NCI-H1092 (cell line): Measurements from ENCODE around the gene FBXO42.

ENCODE experiments used
- DNase-seq: peaks from one replicate; lab custom pipeline; 2025; lab: John Stamatoyannopoulos, UW

FBXO42 gene

DNA sequence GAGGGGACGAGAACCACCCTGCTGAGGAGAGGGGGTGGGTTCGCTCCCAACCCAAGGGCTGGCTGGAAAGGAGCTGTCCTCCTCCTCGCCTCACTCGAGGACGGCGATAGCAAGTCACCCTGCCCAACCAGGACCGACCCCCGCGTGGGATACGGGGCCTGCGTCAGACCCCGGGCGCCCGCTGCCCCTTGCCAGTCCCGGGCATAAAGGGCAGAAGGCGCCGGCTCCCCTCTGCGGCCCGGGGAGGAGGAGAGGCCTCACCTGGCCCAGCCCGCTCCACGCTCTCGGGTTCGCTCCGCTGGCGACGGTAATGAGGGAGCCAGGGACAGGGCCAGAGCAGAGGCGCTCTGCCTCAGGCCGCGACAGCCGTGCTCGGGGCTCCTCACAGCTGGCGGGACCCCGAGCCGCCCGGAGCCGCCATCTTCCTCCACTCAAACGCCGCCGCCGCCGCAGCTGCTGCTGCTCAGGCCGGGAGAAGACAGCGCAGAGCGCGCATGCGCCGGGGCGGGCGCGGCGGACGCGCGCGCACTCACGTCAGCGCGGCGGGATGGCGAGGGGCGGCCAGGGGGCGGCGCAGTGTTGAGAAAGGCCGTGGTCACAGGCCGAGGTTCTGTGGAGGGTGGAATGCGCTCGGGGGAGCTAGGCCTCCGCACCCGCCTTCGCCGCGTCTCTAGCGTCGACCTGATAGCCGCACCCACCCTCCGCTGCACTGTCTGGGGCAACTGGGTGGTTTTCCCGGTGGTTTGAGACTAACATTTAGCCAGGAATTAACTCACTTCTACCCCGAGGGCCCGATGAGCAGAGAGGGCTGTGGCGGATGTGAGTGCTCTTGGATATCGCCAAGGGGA is at the start of gene FBXO42:
Gene FBXO42, minus strand, starts transcription at position 487 of the 848 bp plus-strand sequence. CDS start 37,062 bp downstream, outside the sequence.
- peak; percentile 91 for DNase-seq

DNA sequence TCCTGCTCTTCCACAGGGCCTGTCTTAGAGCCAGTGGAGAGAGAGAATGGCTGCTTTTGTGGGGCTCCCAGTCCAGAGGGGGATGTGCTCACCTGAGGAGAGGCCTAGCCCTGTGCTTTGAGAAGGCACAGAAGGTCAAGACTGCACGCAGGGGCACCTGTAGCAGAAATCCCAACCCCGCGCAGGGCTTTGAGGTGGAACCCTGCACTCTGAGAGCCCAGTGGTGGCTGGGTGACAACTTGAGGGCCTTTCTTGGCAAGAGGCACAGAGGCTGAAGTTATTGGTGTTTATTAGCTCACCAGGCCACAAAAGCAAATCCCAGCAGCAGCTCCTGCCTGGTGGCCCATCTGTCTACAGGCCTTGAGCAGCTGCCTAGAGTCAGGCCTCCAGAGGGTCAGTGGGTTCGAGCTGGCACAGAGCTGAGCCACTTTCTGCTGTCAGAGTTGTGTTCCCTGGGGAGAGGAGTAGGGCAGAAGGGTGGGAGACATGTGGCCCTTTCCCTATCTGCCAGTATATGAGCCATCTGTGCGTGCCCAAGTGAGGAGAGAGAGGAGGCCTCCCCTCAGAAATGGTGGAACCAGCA is 46.2 kb upstream of the FBXO42 start:
- no peak for DNase-seq

DNA sequence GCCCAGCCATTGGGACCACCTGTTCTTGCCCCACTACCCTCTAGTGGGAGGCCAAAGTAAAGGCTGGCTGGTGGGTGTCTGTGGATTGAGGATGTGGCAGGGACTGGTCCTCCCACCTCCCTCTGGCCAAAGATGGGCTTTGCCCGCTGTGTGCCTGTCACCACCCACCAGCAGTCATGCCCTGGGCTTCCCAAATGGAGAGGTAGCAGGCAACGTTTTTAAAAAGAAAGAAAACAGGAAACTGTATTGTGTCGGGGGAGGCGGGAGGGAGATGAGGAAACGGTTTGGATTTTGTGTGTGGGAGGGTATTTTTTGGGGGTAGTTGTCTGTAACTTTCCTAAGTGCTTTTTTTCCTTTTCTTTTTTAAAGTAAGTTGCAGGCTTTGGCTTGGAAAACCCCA is 44.8 kb upstream of the FBXO42 start:
- DNase-seq: no peak

DNA sequence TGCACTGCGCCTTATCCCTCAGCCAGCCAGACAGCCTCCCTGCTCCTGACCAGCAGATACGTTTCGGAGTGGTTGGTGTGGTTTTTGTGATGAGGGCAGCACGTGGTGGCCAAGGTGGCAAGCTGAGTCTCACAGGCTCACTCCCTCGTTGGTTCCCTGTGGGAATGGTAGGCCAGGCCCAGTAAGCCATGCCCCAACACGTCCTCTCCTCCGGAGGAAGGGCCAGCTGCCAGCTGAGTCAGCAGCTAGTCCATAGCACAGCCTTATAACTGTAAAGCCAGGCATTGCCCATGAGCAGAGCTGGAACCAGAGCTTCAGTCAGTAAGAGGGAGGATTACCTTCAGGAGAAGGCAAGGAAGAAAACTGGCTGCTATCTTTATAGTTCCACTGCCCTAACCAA is 44.3 kb upstream of the FBXO42 start:
- no peak for DNase-seq

DNA sequence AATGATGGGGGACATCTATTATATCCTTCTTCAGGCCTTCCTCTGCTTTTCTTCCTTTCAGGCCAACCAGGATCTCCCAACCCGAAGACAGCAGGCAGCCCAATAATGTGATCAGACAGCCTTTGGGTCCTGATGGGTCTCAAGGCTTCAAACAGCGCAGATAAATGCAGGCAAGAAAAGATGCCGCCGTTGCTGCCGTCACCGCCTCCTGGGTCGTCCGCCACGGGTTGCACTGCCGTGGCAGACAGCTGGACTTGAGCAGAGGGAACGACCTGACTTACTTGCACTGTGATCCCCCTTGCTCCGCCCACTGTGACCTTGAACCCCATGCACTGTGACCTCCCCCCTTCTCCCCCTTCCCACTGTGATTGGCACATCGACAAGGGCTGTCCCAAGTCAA is 42.7 kb upstream of the FBXO42 start:
- DNase-seq: no peak

DNA sequence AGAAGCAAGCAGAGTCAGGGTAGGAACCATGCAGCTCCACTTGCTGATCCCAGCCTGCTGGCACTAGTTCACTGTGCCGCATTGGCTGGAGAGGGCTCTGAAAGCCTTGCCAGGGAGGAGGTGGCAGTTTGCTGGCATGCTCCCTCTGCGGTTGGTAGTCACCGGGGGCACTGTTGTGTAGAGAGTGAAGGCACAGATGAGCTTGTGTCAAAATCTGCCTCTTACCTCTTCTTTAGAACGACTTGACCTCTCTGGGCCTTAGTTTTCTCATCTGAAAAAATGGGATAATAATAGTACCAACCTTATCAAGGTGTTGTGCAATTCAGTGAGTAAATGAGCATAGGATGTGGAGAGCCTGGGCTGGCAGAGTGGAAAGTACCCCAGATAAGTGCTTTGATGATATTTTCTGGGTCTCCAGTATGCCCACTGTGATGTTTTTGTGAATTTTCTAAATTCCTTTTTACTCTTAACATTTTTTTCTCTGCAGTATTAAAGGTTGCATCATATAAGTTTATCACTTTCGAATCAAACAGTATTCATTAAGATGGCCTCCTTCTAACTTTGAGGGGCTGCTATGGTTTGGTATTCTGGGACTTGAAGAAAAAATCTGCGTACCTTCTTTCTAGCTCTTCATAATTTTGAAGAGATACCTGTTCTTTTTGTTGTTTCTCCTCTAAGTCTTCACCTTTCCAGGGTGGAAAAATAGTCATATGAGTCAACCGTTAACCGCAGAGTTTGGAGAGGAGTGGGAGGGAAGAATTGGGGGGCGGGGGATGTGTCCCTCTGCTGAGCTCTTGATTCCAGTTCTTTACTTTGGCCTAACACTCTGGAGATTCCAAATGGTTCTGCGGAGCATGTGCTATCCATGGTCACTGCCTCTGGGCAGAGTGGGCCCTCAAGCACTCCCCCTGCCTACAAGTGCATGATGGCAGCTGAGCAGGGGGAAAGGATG is 41.6 kb upstream of the FBXO42 start:
- DNase-seq: no peak

DNA sequence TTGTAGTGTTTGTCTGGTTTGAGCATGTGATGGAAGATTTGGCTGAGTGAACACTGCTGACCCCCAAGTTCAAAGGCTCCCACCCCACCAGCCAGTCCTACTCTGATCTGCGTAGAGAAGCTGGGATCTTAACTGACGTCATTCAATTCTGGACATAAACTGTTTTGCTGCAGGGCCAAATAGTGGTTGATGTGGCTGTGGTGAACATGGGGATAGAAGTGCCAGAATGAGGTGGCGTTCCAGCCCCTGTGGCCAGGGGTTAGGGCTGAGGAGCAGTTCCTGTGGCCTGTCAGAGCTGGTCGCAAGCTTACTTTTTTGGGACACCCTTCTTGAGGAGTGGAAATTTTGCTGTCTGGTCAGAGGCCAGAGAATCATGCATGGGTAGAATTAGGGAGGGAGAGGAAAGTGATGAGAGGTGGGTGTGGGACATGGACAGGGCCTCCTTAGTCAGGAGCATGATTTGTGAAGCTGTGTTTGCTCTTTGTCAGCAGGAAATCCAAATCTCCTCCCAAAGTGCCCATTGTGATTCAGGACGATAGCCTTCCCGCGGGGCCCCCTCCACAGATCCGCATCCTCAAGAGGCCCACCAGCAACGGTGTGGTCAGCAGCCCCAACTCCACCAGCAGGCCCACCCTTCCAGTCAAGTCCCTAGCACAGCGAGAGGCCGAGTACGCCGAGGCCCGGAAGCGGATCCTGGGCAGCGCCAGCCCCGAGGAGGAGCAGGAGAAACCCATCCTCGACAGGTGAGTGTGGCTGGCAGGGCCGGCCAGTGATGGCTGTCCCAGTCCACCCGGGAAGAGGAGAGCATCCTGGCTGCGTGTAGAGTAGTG is 40.7 kb upstream of the FBXO42 start:
- no peak for DNase-seq

DNA sequence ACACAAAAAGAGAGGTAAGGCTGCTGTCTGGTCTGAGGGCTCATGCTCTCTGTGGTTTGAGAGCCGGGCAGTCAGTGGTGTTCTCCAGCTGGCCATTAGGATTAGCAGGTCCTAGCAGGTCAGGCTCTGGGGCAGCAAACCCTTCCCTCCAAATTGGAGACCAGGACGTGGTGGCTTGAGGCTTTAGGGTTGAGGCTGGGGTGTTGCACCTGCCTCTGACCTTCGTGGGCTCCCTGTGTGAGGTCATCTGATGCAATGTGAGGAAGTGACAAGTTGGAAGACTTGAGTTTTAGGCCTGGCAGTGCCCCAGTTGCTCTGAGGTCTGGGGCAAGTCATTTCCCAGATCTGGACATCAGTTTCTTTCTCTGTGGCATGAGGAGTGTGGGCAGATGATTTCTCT is 39.1 kb upstream of the FBXO42 start:
- DNase-seq: no peak

DNA sequence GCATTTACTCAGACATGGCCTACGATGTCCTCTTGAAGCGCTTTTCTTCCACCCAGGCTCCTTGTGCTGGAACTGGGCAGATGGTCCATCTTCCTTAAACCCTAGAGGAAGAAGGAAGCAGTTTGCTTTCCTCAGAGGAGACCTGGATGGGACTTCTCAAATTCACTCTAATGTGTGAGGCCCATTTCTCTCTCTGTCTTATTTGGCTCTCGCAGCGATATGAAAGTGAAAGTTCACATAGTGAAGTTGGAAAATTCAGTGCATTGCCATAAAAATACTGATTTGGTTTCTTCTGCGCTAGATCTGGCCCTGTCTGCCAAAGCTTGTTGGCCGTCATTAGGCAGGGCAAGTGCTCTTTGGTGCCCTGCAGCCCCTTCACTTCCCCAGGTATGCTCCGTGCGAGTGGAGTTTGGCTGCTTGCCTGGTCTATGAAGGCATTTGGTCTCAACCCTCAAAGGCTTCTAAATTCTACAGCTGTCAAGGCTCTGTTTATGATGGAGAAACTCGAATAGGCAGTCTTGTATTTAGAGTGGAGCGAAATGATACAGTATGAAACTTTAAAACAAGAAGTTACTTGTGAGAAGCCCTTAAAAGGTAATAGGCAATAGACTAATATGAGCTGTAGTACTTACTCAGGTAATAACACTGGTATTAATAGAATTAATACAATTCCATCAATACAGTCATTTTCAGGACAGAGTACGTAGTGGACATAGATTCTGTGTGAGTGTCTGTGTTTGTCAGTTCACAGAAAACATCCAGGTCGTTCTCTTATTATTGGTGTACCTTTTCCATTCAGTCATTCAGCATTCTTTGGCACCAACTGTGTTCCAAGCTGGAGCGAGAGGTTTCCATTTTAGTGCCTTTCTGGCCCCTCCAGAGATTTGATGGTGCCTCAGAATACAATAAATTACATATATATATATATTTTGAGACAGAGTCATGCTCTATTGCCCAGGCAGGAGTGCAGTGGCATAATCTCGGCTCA is 35.2 kb upstream of the FBXO42 start:
- DNase-seq: no peak

DNA sequence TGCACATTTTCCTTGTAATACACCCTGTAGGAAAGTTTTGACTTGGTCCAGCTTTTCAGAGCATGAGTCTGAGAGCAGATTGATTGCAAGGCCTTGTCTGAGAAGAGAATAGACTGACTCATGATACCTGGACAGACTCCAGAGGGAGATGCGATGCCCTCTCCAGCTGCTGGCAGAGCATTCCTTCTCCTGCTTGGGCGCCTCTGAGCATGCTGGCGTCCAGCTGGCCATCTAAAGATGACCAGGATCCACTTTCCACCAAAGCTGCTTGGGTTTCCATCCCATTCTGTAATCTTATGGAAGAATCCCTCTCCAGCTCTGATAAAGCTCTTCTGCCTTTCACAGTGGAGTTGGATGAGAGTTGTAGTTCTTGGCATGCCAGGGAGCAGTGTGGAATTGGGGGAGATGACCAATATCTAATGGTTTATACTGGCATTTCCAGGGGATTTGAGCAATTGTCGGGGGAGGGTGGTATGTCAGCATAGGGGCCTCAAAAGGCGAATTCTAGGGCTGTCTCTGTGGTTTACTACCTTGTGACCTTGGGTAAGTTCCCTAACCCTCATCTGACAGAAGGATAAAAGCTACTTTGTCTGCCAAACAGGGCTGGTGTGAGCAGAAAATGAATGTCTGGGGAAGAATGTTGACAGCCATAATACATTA is 34.3 kb upstream of the FBXO42 start:
- no peak for DNase-seq

DNA sequence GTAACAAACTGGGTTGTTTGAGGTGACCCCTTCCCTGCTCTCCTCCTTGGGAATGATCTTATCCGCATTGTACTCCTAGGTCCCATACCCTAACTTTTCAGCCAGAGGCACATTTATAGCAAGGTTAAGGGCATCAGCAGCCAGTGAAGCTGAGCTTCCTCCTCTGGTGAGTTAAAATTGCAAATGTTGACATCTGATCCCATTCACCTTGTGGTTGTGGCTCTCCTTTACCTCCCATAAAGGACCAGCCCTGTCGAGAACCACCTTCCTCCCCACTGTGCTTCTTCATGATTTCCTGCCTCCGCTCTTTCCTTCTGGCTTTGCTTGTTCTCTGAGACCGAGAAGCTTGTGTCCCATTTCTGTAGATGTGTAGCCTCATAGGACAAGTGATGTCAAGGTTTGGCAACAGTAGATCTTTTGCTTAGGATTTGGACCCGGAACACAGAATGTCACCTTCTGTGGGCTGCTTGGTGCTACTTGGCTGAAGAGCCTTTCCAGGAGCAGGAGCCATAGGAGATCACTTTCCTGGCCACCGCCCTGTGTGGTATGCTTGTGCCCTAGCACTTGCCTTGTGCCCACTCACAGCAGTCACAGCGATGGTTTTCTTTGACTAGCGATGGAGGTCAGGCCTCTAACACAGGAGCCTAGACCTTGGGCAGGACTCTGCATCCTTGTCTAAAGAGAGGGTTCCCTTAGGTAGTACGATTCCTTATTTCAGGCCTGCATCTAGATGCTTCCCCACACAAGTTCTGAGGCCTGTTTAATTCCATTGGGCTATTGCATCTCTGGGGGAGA is 33.6 kb upstream of the FBXO42 start:
- no peak for DNase-seq

DNA sequence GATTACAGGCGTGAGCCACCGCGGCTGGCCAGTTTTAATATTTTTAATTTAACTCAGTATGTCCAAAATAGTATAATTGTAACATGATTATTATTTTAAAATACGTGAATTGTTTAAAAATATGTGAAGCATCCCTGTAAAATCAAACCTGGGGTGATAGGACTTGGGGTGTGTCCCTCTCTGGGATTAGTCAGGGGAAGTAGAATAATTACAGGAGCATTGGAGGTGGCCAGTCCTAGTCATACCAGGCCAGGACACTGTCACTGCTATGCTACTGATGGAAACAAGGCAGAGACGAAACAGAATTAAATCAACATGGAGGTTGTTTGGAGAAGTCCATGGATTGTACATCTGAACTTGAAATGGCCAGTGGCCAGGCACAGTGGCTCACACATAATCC is 31.6 kb upstream of the FBXO42 start:
- no peak for DNase-seq

DNA sequence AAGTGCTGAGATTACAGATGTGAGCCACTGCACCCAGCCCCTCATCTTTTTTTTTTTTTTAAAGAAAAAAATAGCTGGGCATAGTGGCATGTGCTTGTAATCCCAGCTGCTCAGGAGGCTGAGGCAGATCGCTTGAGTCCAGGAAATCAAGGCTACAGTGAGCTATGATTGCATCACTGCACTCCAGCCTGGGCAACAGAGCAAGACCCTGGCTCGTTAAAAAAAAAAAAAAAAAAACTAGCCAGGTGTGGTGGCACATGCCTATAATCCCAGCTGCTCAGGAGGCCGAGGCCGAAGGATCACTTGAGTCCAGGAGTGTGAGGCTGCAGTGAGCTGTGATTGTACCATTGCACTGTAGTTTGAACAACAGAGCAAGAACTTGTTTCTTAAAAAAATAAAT is 28.6 kb upstream of the FBXO42 start:
- DNase-seq: no peak

DNA sequence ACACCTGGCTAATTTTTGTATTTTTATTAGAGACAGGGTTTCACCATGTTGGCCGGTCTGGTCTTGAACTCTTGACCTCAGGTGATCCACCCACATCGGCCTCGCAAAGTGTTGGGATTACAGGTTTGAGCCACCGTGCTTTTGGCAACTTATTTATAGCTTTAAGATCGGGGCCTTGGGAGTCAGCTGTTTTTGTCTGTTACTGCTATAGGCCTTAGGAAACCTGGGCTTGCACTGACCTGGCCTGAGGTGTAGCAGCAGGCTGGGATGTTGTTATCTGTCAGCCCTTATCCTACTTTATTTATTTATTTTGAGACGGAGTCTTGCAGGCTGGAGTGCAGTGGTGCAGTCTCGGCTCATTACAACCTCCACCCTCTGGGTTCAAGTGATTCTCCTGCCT is 26.2 kb upstream of the FBXO42 start:
- DNase-seq: no peak

DNA sequence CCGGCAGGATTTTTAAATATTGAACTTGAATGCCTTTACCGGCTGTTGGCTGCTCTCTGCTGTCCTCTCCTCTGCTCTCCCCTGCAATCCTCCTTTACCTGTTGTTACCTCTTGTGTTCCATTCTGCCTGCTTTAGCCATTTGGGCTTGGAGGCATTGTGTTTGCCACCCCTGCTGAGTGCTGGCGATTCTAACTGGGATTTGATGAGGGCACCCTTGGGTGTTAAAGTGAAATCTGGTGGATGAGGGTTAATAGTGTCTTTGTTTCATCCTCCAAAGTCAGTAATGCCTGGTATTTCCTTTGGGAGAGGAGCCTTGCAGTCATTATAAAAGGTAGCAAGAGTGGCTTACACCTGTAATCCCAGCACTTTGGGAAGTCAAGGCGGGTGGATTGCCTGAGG is 24.7 kb upstream of the FBXO42 start:
- DNase-seq: no peak

DNA sequence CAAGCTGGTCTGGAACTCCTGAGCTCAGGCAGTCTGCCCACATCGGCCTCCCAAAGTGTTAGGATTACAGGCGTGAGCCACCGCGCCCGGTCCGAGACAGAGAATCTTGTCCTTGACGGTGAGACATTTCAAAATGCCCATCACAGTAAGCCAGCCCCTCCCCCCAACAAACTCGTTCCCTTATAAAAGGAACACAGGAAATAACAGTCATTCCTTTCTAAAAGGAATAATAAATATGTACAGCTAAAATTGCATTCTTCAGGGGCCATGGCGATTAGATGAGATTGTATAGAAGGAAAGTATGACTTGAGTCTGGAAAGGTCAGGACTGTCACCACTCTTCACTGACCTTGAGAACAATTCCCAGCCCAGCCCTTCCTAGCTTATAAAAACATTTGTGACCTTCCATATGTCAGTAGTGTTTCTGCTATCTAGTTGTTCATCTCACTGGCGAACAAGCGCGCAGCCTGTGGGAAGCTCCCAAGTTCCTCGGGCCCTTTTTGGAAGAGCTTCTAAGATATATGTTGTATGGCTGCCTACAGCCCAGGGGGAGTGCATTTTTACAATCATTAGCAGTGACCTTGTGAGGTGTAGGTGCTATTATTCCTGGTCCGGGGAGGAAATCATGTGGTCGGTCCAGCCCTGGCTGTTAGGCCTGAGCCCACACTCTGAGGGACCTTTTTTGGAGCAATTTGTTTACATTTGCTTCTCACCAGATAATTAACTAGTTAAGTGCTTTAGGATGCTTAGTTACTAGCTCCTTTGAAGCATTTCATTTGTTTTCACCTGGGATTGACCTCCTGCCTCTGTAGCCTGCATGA is 23.5 kb upstream of the FBXO42 start:
- no peak for DNase-seq

DNA sequence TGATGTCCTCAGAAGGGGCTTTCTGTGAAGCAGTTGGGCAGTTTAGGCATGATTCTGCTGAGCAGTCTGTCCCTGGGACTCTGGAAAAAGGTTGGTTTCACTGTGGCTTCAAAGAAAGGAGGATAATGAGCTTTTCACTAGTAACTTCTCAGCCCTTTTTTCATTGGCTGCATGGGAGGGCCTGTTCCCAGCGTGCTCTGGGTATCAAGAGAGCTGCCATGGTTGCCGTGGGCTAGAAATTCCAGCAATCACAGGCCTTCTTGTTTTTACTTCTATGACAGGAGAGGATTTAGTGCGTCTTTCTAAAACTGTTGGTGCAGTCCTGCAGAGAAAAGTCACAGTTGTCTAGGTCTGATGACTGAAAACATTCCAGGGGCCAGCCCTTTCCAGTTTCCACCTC is 22.0 kb upstream of the FBXO42 start:
- no peak for DNase-seq
